Kidney (tissue), 14 donors: ENCODE measurements around the gene GAS7. TPM values are rescaled to one million over a fixed set of nuclear protein-coding genes. Genes with fewer than 3 reads are reported as not detected.

Experiments used
- DNase-seq, 5 donors: peaks; one replicate each; pipeline ENCODE4 v3.0.0-alpha.2; 2013 to 2020
- FAIRE-seq: peaks from 2 replicates; lab custom pipeline; 2012; peaks lifted over from hg19 to GRCh38; lab: Jason Lieb, UNC
- H3K27ac ChIP-seq, 2 donors: one replicate each; pipeline ENCODE4 v1.7.0; 2013; ENCODE audit warnings: low read depth in 2 of 2, low read length in 2 of 2, inconsistent platforms in 1 of 2
- H3K27me3 ChIP-seq: one replicate; pipeline ENCODE4 v1.7.1; 2013; ENCODE audit warnings: low read length, inconsistent platforms; ENCODE audit not compliant: control insufficient read depth, insufficient read depth
- H3K36me3 ChIP-seq, 3 donors: one replicate each; pipeline versions ENCODE4 v1.7.0 to v1.7.1; 2013; ENCODE audit warnings: low read length in 3 of 3, control low read depth in 1 of 3, inconsistent platforms in 1 of 3; ENCODE audit not compliant: insufficient read depth in 3 of 3, control insufficient read depth in 2 of 3
- H3K4me1 ChIP-seq, 3 donors: one replicate each; pipeline versions ENCODE4 v1.7.0 to v1.7.1; 2013; ENCODE audit warnings: low read length in 3 of 3, inconsistent platforms in 1 of 3, low read depth in 1 of 3; ENCODE audit not compliant: control insufficient read depth in 2 of 3, insufficient read depth in 2 of 3
- H3K4me3 ChIP-seq, 3 donors: one replicate each; pipeline versions ENCODE4 v1.7.0 to v1.8.1; 2013; ENCODE audit warnings: low read length in 3 of 3, control low read depth in 1 of 3, inconsistent platforms in 1 of 3
- H3K9ac ChIP-seq, 3 donors: one replicate each; pipeline versions ENCODE4 v1.7.0 to v1.7.1; 2013; ENCODE audit warnings: low read length in 3 of 3, control low read depth in 1 of 3, inconsistent platforms in 1 of 3
- H3K9me3 ChIP-seq, 3 donors: one replicate each; pipeline versions ENCODE4 v1.7.0 to v1.7.1; 2013; ENCODE audit warnings: low read length in 3 of 3, control low read depth in 1 of 3, inconsistent platforms in 1 of 3; ENCODE audit not compliant: control insufficient read depth in 2 of 3, insufficient read depth in 1 of 3
- intact Hi-C: fragments of 100-400 bp; cut with DNase I; formaldehyde crosslinking; loops from one replicate; pipeline ENCODE4 v1.11.1; 2022
- polyA plus RNA-seq: library from polyadenylated mRNA; stranded (reverse); fragments of 350-450 nt; fragmentation: Illumina TruSeq; extraction: RNeasy Lipid Tissue Mini Kit (QIAGEN cat#74804); gene quantifications from one replicate; pipeline ENCODE4 v1.2.3, GENCODE V29; 2014; ENCODE audit warnings: low read depth, low replicate concordance; ENCODE audit not compliant: insufficient read depth
- total RNA-seq: library from RNA; stranded (reverse); fragmentation: NEBNext Ultra II Directional; extraction: Animal tissue kit (Norgen Biotek cat#: 25700); gene quantifications from one replicate; pipeline ENCODE4 v1.2.1, GENCODE V29; 2021
- TF ChIP-seq, protein P1 (sequence below): IDR thresholded peaks from 3 replicates; pipeline ENCODE4 v1.5.1; 2012; ENCODE audit warnings: mild to moderate bottlenecking, moderate library complexity, borderline replicate concordance; ENCODE audit not compliant: insufficient read depth; ENCODE audit errors: extremely low read depth
- donor health status: control.
- donor health status: control.
- donor health status: control.
- donor health status: control.
- donor health status: control.
- donor health status: DM: yes; HTN: yes; CAD: no.
- donor health status: Normal renal cell carcinoma (clear cell type).

Gene GAS7
- total and polyA plus RNA-seq, 2 donors from 2014 or later: 1.1 to 20.5 TPM

- TF ChIP-seq, protein P1, sequence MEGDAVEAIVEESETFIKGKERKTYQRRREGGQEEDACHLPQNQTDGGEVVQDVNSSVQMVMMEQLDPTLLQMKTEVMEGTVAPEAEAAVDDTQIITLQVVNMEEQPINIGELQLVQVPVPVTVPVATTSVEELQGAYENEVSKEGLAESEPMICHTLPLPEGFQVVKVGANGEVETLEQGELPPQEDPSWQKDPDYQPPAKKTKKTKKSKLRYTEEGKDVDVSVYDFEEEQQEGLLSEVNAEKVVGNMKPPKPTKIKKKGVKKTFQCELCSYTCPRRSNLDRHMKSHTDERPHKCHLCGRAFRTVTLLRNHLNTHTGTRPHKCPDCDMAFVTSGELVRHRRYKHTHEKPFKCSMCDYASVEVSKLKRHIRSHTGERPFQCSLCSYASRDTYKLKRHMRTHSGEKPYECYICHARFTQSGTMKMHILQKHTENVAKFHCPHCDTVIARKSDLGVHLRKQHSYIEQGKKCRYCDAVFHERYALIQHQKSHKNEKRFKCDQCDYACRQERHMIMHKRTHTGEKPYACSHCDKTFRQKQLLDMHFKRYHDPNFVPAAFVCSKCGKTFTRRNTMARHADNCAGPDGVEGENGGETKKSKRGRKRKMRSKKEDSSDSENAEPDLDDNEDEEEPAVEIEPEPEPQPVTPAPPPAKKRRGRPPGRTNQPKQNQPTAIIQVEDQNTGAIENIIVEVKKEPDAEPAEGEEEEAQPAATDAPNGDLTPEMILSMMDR: no peak
- no peak overlapping the region for H3K27ac ChIP-seq
- FAIRE-seq (no peak), DNase-seq (no peak)
- H3K9ac ChIP-seq: no peak overlapping the region
- no peaks in the 10 kb centered on the region for H3K9me3 ChIP-seq
- H3K4me3 ChIP-seq: no peak overlapping the region
- intact Hi-C loops: no loop called here
- no peaks in the 10 kb centered on the region for H3K27me3 ChIP-seq
- H3K36me3 ChIP-seq: no peaks in the 10 kb centered on the region
- no peaks in the 10 kb centered on the region for H3K4me1 ChIP-seq
Measured at GRCh38 chr17:9953492-9953891, 244.9 kb downstream of the GAS7 start.

GRCh38 chr17:9951803-9952202 lies 246.6 kb downstream of the GAS7 start:
- no peak for FAIRE-seq
- TF ChIP-seq, protein P1: no peak
- H3K36me3 ChIP-seq: no peaks in the 10 kb centered on the region

GRCh38 chr17:9948928-9949327 lies 249.5 kb downstream of the GAS7 start:
- Histone ChIP-seq H3K9ac (no peak overlapping the region), H3K4me1 (peaks cover 0 to 2% (median 0%) of the 10 kb centered on the region in 3 donors), H3K27ac (no peak overlapping the region), H3K27me3 (no peaks in the 10 kb centered on the region), H3K4me3 (no peak overlapping the region), H3K9me3 (no peaks in the 10 kb centered on the region), H3K36me3 (no peaks in the 10 kb centered on the region)
- TF ChIP-seq, protein P1: no peak
- intact Hi-C loops: no loop called here
- no peak for FAIRE-seq
- DNase-seq: no peak

More at GRCh38 chr17:9951803-9952202, 246.6 kb downstream of the GAS7 start:
- DNase-seq: no peak
- Histone ChIP-seq H3K4me1 (no peaks in the 10 kb centered on the region), H3K9me3 (no peaks in the 10 kb centered on the region), H3K27ac (no peak overlapping the region), H3K27me3 (no peaks in the 10 kb centered on the region), H3K9ac (no peak overlapping the region), H3K4me3 (no peak overlapping the region)
- intact Hi-C loops: no loop called here

GRCh38 chr17:9944704-9945103 lies 253.7 kb downstream of the GAS7 start:
- Histone ChIP-seq H3K4me3 (no peak overlapping the region), H3K27ac (no peak overlapping the region), H3K4me1 (peaks cover 0 to 2% (median 0%) of the 10 kb centered on the region in 3 donors), H3K27me3 (no peaks in the 10 kb centered on the region), H3K9ac (no peak overlapping the region), H3K9me3 (no peaks in the 10 kb centered on the region), H3K36me3 (no peaks in the 10 kb centered on the region)
- no peak for FAIRE-seq
- TF ChIP-seq, protein P1: no peak
- DNase-seq: no peak
- intact Hi-C loops: no loop called here
